Retina (tissue), 1 donor: ENCODE measurements around the gene KCNK13.
"Not testable (repeated sequence)": the region's sequence is repeated elsewhere in the genome, so short reads cannot be mapped to it uniquely, and the experiment has no call there.

Experiments used
- DNase-seq: peaks from one replicate; pipeline ENCODE4 v3.0.0-alpha.2; 2016

The KCNK13 gene

DNA sequence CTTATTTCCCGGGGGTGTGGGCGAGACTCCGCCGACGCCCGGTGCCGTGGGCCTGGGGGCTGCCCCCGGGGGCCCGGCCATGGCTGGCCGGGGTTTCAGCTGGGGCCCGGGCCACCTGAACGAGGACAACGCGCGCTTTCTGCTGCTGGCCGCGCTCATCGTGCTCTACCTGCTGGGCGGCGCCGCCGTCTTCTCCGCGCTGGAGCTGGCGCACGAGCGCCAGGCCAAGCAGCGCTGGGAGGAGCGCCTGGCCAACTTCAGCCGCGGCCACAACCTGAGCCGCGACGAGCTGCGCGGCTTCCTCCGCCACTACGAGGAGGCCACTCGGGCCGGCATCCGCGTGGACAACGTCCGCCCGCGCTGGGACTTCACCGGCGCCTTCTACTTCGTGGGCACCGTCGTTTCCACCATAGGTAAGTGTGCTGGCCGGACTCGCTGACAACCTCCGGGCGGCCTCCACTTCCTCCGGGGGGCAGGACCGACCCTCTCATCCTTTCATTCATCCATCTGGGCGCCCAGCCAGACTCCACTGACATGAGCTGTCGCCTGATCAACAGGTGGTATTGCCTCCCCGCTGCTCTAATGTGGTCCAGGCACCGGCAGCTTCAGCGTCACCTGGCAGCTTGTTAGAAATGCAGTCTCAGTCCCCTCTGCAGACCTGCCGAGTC, 467 bp downstream of the KCNK13 start:
- DNase-seq, result peak; percentile 63

DNA sequence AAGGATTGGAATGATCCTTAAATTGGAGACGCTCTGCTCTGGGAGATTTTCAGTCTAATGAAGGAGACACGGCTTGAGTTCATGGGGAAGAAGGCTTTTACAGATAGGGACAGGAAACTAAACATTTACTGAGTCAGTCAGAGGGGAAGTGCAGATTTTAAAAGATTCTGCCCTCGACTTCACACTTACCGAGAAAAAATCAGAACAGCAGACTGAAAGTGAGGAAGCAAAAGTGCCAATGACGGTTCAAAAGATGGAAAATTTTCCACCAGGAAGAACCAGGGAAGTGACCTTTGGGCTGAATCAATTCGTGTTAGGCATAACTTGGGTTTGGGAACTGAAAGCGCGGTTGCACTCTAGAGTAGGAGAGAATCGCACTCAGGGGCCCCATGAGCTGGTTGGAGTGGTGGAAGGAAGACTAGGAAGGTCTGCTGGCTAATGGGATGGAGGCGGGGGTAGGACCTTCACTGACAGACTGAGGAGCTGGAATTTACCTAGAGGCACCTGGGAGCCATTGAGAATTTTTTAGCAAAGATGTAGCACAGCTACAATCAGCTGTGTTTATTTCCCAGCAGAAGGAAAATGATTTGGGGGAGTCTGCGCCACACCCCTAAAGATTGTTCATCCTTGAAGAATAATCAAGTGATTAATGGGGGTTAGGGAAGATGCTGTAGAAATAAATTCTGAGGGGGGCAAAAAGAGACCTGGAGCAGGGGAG, 1.2 kb downstream of the KCNK13 start:
- DNase-seq, result no peak

DNA sequence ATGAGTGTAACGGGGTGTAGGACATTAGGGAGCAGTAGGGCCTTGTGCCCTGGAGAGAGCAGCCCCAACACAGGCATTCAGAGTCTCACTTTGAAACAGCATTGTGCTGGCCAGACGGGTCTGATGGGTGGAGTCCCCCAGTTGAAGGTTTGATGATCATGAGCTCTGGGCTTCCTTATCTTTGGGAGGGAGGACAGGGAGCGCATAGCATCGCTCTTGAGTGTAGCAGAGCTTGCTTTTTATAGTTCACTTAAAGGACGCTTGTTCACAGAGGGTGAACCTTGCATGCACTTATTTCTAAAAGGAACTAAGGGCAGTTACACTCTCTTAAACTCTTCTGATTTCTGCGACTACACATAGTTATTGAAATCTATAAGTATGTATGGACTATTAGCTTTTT, 10.6 kb downstream of the KCNK13 start:
- DNase-seq, result no peak

DNA sequence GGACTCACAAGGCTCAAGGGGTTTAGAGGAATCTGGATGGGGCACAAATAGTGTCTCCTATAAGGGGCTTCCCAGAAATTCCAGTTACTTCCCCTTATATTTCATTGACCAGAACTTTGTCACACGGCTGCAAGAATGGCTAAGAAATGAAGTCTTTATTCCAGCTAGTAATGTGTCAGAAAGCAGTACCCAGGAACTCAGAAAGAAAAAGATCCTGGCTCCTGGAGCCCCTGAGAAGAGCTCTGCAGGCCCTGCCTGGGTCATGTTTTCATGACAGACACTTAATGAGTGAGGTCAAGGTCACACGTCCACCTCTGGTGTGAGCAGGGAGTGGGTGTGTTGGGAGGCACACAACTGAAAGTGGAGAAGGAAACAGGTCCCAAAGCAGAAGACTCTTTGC, 17.8 kb downstream of the KCNK13 start:
- DNase-seq, result no peak

DNA sequence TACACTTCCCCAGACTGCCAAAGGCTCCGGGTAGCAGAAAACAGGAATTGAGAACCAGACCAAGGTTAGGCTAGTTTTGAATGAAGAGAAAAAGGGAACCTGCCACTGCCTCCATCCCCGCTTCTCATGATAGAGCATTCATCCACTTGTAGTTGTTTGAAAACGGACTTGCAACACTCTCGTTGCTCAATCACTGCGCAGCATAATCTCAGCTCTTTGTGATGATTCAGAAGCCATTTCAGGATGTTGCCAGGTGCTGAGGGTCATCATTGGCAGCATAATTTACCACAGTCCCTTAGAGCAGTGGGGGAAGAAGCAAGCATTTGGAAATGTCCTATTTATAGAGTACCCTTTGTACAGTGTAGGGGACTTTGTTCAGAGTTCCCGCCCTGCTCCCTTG, 25.6 kb downstream of the KCNK13 start:
- DNase-seq, result no peak

DNA sequence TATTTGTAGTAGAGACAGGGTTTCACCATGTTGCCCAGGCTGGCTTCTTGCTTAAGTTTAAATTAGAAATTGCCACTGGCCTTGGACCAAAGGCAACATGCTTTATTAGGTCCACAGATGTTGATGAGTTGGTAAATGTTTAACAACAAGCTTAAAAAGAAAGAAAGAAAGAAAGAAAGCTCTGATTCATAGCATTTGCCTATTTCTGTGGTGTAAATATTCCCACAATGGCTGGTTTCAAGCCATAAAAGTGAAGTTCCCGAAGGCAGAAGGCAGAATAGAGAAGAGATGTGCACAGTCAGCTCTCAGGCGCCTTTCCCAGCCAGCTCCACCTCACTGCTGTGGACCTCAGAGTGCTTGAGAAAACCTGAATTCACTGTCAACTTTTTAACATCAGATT, 26.4 kb downstream of the KCNK13 start:
- no peak for DNase-seq

DNA sequence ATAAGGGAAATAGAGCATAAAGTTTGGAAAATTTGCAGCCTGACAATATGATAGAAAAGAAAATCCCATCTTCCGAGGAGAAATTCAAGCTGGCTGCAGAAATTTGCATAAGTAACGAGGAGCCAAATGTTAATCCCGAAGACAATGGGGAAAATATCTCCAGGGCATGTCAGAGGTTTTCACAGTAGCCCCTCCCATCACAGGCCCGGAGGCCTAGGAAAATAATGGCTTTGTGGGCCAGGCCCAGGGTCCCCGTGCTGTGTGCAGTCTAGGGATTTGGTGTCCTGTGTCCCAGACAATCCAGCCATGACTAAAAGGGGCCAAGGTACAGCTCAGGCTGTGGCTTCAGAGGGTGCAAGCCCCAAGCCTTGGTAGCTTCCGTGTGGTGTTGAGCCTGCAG, 27.7 kb downstream of the KCNK13 start:
- not testable (repeated sequence) for DNase-seq

DNA sequence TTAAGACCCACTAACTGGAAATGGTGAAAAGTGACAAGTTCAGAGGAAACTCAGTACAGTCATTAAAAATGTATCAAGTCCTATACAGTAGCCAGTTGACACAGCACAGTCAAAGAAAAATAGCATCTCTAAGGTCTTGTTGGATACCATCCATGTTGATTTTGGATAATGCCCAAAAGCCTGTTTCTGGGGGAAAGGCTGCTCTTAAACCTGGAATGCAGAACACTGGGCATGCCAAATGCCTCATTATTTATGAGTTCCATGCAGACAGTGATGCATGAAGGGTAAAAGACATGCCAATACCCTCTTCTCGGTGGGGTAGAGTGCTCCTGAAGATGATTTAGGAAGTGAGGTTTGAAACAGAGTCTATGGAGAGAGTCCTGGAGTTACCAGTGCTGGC, 29.6 kb downstream of the KCNK13 start:
- peak; percentile 25 for DNase-seq

DNA sequence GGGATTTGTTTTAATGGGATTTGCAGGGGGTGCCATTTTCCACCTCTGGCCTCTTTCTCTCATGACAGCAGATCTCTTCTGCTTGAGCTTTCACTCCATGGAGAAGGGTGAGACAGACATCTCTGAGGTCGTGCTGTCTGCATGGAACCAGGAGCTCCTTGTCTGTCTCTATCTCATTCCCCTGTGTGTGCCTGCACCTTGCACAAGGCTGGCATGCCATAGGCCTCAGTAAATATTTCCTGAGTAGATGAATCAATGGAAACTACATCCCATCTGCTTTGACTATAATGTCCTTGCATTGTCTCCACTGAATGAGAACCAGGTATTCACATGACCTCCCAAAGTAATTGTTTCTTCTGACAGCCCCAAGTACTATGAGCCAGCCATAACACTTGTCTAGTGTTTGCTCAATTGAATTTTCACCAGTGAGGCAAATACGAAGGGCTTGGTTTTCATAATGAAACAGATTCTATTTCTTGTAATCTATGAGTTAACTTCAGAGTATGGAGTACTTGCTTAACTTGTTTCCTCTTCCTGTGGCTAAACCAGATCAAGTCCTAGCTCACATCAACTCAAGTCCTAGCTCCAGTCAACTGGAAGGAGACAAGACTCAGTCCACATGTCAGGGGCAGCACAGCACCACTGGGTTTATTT, 32.3 kb downstream of the KCNK13 start:
- no peak for DNase-seq

DNA sequence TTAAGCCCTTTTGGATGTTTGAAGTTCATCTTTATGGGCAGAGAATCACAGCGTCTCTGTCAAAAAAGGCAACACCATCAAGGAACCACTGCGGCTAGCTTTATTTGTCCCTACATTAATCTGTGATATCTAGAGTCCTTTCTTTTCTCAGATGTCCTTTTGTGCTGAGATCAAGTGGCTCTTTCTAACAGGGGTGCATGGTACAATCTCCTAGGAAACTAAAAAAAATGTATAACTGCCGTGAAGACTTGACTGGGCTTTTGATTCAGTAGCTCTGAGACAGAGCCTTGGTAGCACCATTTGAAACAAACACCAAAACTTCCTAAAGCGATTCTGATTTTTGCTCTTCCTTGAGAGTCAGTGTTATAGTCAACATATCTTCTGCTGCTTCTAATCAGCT, 33.3 kb downstream of the KCNK13 start:
- no peak for DNase-seq

DNA sequence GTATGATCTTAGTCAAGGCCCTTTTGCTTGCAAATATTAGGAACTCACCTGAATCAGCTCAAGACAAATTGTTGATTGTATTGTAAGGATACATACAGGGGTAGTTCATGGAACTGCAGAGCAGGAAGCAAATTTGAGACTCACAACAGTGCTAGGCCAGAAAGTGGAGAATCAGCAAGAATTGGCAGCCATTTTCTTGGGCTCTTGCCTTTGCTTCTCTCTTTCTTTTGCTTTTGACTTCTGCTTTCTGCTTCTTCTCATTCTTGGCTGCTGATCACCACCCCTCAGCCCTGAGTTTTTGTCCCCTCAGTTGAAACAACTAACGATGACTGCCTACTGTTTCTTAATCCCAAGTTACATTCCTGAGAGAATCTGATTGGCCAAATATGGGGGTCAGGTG, 34.8 kb downstream of the KCNK13 start:
- DNase-seq, result no peak

DNA sequence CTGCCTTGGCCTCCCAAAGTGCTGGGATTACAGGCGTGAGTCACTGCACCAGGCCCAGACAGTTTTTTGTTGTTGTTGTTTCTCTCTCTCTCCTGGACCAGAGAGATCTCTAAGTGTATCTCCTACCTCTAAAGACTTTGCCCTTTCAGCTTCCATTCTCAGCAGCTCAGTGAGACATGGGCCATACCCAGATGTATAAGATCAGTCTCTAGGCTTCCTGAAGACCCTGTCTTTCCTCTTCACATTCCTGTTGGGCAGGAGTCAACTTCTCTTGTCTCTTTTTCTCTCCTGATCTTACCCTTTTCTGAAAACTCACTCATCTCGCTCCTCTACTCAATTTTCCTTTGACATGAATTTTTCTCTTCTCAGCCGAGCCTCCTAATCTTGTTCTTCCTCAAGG, 42.0 kb downstream of the KCNK13 start:
- DNase-seq, result no peak

DNA sequence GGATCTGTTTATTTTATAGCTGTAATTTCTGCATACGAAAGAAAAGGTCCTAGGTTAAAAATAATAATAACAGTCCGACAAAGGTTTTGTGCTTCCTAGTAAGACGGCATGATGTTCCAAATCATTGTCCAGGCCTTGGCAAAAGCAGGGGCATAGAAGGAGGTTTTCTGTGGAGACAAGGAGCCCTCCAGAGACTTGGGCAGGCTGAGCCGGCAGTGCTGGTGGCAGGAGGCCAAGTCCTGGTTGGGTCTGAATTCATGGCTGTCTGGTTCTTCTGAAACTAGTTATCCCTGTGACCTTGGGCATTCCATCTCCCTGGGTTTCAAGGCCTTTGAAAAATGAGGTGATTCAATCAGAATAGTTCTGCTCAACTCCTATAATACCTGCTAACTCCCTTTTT, 44.0 kb downstream of the KCNK13 start:
- DNase-seq, result no peak

DNA sequence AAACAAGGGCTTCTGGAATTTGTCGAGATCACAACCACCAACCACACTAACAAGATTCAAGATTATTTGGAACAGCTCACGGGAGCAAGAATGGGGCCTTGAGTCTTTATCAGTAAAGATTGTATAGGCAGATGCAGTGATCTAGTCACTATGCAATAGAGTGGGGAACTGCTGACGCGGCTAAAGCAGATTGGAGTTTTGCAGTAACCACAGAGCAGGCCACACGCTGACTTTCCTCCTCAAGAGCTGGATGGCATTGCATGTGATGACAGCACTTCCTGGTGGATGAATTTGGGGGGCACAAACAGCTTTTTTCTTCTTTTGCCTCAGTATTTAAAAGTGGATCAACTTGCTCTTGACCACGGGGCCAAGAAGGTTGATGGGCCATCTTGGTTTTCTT, 46.0 kb downstream of the KCNK13 start:
- no peak for DNase-seq

DNA sequence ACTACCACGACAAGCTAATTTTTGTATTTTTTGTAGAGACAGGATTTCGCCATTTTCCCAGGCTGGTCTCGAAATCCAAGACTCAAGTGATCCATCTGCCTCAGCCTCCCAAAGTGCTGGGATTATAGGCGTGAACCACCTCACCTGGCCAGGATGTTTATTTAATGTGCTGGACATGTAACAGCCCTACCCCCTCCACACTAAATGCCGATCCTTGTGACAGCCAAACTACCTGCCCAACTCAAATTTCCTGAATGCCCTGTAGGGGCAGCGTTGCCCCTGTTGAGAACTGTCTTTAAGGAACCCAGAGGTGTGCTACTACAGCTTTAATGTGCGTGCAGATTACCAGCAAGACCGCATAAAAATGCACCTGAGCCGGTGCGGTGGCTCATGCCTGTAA, 48.1 kb downstream of the KCNK13 start:
- DNase-seq, result no peak

DNA sequence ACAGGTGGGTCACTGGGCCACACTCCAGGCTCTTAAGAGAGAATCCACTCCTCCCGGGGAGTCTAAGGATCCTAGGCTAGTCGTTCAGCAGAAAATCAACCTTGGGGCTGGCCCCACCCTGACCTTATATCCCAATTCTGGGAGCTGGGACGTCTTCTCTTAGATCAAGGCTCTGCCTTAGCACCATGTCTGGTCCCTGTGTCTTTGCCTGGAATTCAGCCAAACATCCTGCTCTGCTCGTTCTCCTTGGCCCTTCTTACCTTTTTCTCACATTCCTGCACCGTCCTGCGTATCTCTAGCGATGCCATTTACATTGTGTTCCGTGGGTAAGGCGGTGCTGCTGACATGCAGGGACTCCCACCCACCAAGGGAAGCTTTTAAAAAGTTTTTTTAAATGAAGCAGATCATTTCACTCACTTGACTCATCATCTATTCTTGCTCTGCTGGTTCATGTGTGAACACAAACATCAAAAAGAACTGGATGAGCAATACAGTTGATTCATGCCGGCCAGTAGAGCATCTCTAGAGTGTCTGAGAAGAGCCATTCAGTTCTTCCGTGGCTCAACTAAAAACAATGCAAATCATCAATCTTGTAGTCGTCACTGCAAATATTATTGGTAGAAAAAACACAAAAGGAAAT, 50.2 kb downstream of the KCNK13 start:
- no peak for DNase-seq

DNA sequence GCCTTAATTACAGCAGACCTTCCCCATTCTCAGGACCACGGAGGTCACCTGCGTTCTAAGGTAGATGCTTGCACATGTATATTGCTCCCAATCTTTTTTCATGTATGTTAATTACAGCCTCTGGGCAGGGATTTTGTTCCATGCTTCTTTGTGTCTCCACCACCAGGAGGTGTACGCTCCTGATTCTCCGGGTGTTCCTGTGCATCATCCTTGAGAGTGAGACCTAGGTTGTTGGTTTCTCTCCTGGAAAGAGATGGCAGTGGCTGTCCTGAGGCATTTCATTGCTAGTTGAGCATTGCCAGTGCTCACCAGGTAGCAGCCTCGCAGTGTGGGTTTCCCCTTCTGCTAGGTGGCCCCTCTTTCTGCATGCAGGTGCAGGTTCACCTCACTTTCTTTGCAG, 52.8 kb downstream of the KCNK13 start:
- no peak for DNase-seq

DNA sequence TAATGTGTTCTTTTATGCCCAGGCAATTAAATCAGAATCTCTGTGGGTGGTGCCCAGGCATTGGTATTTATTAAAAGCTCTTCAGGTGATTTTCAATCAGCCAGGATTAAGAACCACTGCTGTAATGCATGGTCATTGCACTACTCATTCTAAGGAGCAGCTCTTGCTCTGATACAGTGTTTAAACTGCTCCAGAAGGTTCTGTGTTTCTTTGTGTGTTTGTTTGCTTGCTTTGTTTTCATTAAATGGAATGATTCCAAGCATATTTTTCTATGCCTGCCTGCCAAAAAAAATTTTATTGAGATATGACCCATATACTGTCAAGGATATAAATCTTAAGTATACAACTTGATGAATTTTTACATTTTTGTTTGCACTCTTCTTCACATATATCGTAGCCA, 54.0 kb downstream of the KCNK13 start:
- DNase-seq, result no peak

DNA sequence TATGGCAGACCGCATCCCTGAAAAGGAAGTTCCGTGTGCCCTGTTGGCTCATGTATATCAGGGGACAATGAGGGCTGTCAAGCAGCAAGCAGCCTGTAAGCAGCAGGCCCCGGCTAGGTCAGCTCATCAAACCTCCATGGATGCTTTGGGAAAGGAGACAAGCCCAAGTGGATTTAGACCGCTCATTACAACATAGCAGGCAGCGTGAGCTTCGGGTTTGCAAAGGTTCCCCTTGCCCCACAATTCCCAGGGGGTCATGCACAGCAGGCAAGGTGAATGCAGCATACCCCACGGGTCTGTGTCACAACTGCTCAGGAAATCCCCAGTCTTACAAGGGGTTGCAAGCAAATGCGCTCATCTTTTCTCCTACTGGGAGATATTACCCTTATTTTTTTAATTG, 54.6 kb downstream of the KCNK13 start:
- DNase-seq, result peak; percentile 9

DNA sequence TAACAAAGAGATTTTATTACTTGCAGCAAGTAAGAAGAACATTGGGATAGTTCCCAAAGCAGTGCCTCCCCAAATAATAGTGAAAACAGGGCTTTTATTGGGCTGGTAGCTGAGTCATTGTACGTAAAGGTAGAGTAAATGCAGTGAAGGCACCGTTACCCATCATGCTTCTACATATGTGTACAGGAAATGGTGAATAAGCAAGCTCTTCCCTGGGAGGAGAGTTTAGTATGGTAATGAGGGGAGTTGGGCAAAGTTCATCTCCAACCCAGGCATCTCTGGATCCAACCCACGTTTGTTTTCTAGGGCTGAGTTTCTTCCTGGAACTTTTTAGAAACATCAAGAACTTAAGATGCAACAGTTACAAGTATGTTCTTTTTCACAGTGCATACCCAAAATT, 56.2 kb downstream of the KCNK13 start:
- no peak for DNase-seq

DNA sequence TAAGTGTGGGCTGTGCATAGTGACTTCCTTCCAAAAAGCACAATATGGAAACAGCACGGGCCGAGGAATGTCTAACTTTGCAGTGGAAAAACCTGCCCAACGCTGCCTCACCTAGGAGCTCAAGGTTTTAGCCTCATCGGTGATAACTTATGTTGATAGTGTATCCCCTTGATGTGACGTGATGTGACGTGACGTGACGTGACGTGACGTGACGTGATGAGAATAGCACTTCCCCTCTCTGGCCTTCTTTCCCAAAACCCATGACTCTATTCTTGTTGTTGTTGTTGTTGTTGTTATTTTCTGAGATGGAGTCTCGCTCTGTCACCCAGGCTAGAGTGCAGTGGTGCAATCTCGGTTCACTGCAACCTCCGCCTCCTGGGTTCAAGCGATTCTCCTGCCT, 64.5 kb downstream of the KCNK13 start:
- no peak for DNase-seq

DNA sequence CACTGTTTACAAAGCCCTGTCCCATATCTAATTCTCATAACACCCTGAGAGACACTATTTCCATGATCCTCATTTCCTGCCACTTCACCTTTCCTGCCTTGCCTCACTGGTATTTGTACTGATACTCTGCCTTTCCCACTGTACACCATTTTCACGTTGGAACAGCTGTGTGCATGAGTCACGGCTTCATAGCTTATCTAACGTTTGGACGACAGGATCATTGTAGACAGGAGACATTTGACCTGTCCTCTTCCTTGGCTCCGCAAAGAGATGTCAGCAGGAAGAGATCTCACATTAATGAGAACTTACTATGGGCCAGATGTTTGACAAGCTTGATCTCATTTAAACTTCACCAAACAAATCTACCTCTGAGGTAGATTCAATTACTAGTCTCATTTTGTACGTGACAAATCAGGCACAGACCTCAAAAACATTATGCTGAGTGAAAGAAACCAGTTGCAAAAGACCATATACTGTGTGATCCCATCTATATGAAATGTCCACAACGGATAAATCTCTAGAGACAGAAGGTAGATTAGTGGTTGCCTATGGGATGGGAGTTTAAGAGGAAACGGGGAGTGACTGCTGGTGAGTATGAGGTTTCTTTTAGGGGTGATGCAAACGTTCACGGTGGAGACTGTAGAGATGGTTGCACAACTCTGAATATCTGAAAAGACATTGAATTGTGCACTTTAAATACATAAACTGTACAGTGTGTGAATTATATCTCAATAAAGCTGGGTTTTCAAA, 71.2 kb downstream of the KCNK13 start:
- no peak for DNase-seq

DNA sequence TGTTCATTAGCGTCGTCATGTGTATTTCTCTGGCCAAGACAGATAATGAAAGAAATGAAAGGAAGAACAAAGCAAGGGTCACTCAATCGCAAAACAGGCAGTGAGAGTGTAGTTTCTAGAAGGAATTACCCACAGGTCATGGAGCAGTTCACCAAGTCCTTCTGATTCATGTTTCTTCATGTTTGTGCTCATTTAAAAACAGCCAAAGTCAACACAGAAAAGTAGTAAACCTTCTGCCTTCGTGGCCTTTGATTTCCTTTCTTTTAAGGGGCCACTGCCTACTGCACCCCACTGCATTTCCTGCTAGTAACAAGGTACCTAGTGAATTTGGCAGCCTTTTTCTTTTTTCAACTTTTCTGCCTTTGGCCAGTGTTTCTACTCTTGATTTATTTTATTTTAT, 75.1 kb downstream of the KCNK13 start:
- DNase-seq, result no peak
